ENCODE measurements around the gene IL11RA. TPM values are rescaled to one million over a fixed set of nuclear protein-coding genes. Genes with fewer than 3 reads are reported as not detected.

The IL11RA gene
- polyA plus RNA-seq, 3 donors from 2014 or later = 2.9 to 14.0 (median 5.0) TPM

- no peak overlapping the region for H3K4me3 Mint-ChIP-seq
- H3K9me3 Mint-ChIP-seq = peaks cover 0 to 2% (median 0%) of the 10 kb centered on the region in 6 donors
- DNase-seq = no peak
- no peaks in the 10 kb centered on the region for H3K36me3 Mint-ChIP-seq
- peaks cover 1 to 9% (median 7%) of the 10 kb centered on the region in 3 donors for H3K27me3 Mint-ChIP-seq (ENCODE audit: low read depth in 3 of 3)
- peak overlapping the region in 2 of 6 donors; percentile 46 to 61 for H3K27ac Mint-ChIP-seq
- peaks cover 4 to 7% of the 10 kb centered on the region in 2 donors for H3K4me1 Mint-ChIP-seq
Measured at GRCh38 chr9:34669809-34670562, 18.0 kb downstream of the IL11RA start.

GRCh38 chr9:34671307-34671706 lies 19.3 kb downstream of the IL11RA start:
- Mint-ChIP-seq H3K4me3 (no peak overlapping the region), H3K9me3 (peaks cover 0 to 2% (median 0%) of the 10 kb centered on the region in 6 donors), H3K27ac (no peak overlapping the region), H3K36me3 (no peaks in the 10 kb centered on the region), H3K27me3 (ENCODE audit: low read depth in 3 of 3) (peaks cover 0 to 1% (median 0%) of the 10 kb centered on the region in 3 donors), H3K4me1 (no peaks in the 10 kb centered on the region)
- no peak for DNase-seq

- DNase-seq = no peak
- Mint-ChIP-seq H3K9me3 (peaks cover 0 to 2% (median 0%) of the 10 kb centered on the region in 6 donors), H3K4me3 (no peak overlapping the region), H3K27me3 (ENCODE audit: low read depth in 3 of 3) (peaks cover 0 to 1% (median 0%) of the 10 kb centered on the region in 3 donors), H3K27ac (no peak overlapping the region), H3K36me3 (no peaks in the 10 kb centered on the region), H3K4me1 (no peaks in the 10 kb centered on the region)
Measured at GRCh38 chr9:34674440-34674839, 22.5 kb downstream of the IL11RA start.

- no peaks in the 10 kb centered on the region for H3K36me3 Mint-ChIP-seq
- H3K4me3 Mint-ChIP-seq = no peak overlapping the region
- H3K27ac Mint-ChIP-seq = no peak overlapping the region
- peaks cover 0 to 1% (median 0%) of the 10 kb centered on the region in 3 donors for H3K27me3 Mint-ChIP-seq (ENCODE audit: low read depth in 3 of 3)
- no peaks in the 10 kb centered on the region for H3K4me1 Mint-ChIP-seq
- H3K9me3 Mint-ChIP-seq = no peaks in the 10 kb centered on the region
- peak; percentile 17 to 28 (median 23) for DNase-seq
Measured at GRCh38 chr9:34675048-34675714, 23.2 kb downstream of the IL11RA start.

DNA sequence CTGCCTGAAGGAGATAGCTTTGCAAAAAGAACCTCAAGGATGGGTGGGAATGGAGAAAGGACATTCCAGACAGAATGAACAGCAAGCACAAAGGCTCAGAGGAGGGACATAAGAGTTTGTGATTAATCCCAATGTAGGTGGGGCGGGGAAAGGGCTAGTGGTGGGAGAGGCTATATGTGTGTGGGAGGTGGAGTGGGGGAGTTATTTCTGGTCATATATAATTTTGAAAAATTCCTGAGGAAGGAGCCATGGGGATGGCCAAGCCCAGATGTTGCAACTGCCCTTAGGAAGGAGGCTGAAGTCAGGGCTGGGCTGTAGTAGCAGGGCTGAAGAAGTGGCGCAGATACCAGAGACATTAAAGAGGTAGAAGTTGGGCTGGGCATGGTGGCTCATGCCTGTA lies 23.9 kb downstream of the IL11RA start:
- Mint-ChIP-seq H3K4me1 (no peaks in the 10 kb centered on the region), H3K27me3 (ENCODE audit: low read depth in 3 of 3) (peaks cover 0 to 2% (median 1%) of the 10 kb centered on the region in 3 donors), H3K9me3 (no peaks in the 10 kb centered on the region), H3K36me3 (no peaks in the 10 kb centered on the region), H3K4me3 (no peak overlapping the region), H3K27ac (no peak overlapping the region)
- DNase-seq = no peak

GRCh38 chr9:34684145-34684544 lies 32.2 kb downstream of the IL11RA start:
- Mint-ChIP-seq H3K27ac (no peak overlapping the region), H3K36me3 (peaks cover 0 to 3% (median 0%) of the 10 kb centered on the region in 3 donors), H3K4me1 (peaks cover 0 to 2% of the 10 kb centered on the region in 2 donors), H3K27me3 (ENCODE audit: low read depth in 3 of 3) (peaks cover 2 to 4% (median 2%) of the 10 kb centered on the region in 3 donors), H3K4me3 (no peak overlapping the region), H3K9me3 (no peaks in the 10 kb centered on the region)
- DNase-seq = no peak

DNA sequence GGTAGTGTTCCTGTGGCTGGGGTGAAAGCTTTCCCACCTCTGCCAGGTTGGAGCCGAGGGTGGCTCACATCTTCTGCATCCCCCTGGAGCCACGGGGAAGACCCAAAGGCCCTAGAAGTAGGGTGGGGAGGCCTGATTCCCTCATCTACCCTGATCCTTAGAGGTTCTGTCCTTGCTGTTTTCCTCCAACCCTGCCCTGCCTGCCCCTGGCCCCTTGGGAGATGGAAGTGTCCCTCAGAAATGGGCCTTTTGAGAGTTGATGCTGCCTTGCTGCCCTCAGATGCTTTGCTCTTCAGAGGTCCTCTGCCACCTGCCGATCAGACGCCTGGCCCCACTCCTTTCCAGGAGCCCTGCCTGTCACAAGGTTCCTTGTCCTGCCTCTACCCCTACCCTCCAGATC lies 32.8 kb downstream of the IL11RA start:
- H3K27ac Mint-ChIP-seq = no peak overlapping the region
- H3K4me3 Mint-ChIP-seq = no peak overlapping the region
- DNase-seq = no peak
- H3K36me3 Mint-ChIP-seq = peaks cover 0 to 3% (median 0%) of the 10 kb centered on the region in 3 donors
- H3K9me3 Mint-ChIP-seq = no peaks in the 10 kb centered on the region
- peaks cover 2 to 4% (median 2%) of the 10 kb centered on the region in 3 donors for H3K27me3 Mint-ChIP-seq (ENCODE audit: low read depth in 3 of 3)
- peaks cover 0 to 2% of the 10 kb centered on the region in 2 donors for H3K4me1 Mint-ChIP-seq

DNA sequence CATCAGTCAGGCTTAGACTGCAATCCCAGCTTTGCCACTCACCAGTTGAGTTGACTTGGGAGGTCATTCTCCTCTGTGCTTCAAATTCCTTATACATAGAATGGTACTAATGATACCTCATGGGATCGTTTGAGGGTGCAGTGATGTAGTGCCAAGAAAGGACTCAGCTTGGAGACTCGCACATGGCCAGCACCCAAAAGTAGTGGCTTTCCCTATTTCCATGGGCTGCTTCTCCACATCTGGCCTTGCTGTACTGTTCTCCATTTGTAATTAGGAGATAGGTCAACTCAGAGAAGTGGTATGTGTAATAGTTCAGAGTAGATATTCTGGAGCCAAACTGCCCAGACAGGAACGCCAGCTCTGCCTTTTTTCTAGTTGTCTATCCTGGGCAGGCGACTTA lies 33.6 kb downstream of the IL11RA start:
- Mint-ChIP-seq H3K27ac (no peak overlapping the region), H3K4me3 (no peak overlapping the region), H3K4me1 (peaks cover 0 to 2% of the 10 kb centered on the region in 2 donors), H3K9me3 (no peaks in the 10 kb centered on the region), H3K27me3 (ENCODE audit: low read depth in 3 of 3) (peaks cover 2 to 4% (median 2%) of the 10 kb centered on the region in 3 donors), H3K36me3 (peaks cover 0 to 3% (median 0%) of the 10 kb centered on the region in 3 donors)
- DNase-seq = no peak

GRCh38 chr9:34686231-34686630 lies 34.2 kb downstream of the IL11RA start:
- H3K4me1 Mint-ChIP-seq = peaks cover 0 to 2% of the 10 kb centered on the region in 2 donors
- no peaks in the 10 kb centered on the region for H3K9me3 Mint-ChIP-seq
- peaks cover 0 to 2% (median 2%) of the 10 kb centered on the region in 3 donors for H3K27me3 Mint-ChIP-seq (ENCODE audit: low read depth in 3 of 3)
- H3K36me3 Mint-ChIP-seq = peaks cover 0 to 3% (median 0%) of the 10 kb centered on the region in 3 donors
- no peak overlapping the region for H3K4me3 Mint-ChIP-seq
- H3K27ac Mint-ChIP-seq = no peak overlapping the region
- DNase-seq = no peak

DNA sequence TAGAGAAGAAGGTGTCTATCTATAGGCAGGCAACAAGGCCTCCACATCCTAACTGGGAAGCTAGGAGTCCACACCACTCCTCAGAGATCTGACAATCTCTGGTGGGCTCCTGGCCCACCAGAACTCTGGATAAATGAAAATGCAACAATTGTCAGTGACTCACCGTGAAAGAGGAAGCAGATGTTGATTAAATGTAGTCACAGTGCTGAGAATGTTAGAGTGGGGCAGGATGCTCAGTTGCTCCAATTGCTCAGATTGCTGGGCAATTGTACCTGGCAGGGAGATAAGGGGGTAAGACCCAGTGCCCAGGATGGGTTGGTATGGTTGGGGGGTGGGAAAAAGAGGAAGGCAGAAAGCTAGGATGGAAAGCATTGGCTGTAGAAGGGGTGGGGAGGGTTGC lies 34.7 kb downstream of the IL11RA start:
- H3K4me3 Mint-ChIP-seq = no peak overlapping the region
- H3K27me3 Mint-ChIP-seq (ENCODE audit: low read depth in 3 of 3) = no peaks in the 10 kb centered on the region
- no peak overlapping the region for H3K27ac Mint-ChIP-seq
- H3K9me3 Mint-ChIP-seq = no peaks in the 10 kb centered on the region
- peaks cover 0 to 3% (median 0%) of the 10 kb centered on the region in 3 donors for H3K36me3 Mint-ChIP-seq
- H3K4me1 Mint-ChIP-seq = peaks cover 0 to 2% of the 10 kb centered on the region in 2 donors
- no peak for DNase-seq

DNA sequence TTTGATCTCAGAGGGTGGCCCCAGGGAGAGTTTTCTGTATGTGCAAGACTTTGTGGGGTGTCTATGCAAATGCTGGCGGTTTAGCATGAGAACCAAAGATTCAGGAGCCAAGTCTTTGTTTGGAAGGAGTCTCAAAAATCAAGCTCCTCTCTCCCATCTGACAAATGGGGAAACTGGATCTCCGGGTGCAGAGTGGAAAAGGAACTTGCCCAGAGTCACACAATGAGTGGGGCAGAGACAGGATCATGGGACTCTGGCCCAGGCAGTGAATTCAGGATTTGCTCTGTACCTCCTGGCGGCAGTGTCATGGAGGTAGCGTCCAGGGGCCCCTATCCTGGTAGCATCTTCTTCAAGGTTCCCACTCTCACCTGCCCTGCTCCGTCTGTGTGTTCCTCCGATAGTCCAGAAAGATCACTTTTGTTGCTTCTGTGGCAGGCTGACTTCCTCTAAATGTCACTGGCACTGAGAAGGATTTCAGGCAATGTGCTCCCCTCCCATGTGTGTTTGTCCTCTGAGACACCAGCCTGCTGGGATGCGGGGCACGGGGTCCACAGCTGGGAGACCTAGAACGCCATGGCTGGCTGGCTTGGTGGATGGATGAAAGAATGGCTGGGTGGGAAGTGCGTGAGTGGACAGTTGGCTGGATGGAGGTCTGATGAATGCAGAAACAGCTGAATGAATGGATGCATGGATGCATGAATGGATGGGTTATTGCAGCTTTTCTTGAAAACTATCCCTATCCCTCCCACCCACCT lies 35.5 kb downstream of the IL11RA start:
- H3K4me1 Mint-ChIP-seq = peaks cover 0 to 2% of the 10 kb centered on the region in 2 donors
- no peak overlapping the region for H3K27ac Mint-ChIP-seq

DNA sequence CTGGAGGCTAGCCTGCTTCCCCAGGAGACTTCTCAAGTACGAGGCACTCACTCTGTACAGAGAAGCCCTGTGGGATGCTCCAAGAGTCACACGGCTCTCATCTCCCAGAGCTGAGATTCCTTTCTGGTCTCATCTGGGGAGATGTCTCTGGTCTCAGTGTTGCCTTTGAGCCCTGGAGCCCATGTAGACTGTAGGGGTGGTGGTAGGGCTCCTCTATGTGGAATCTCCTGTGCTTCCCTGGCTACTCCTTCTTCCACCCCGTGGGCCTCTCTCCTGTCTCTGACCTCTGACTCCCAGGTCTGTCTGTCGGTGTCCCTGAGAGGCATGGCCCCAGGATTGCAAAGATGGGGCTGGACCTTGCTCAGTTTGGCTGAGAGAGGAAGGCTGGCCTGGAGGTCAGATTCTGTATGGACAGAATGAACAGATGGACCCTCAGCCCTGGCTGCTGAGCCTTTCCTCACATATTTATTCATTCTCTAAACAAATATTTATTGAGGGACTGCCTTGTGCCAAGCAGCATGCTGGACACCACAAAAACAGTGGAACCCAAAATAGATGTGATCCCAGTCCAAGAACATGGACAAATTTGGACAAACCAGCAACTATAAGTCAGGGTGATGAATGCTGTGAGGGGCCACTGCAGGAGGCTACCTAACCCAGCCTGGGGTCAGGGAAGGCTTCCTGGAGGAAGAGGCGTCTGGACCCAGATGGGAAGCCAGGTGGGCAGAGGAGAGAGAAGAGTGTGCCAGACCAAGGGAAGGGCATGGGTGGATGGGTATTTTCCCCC lies 36.5 kb downstream of the IL11RA start:
- no peaks in the 10 kb centered on the region for H3K9me3 Mint-ChIP-seq
- H3K4me3 Mint-ChIP-seq = no peak overlapping the region
- H3K36me3 Mint-ChIP-seq = peaks cover 0 to 3% (median 0%) of the 10 kb centered on the region in 3 donors

More for the DNA sequence above, 35.5 kb downstream of the IL11RA start:
- Mint-ChIP-seq H3K27me3 (ENCODE audit: low read depth in 3 of 3) (no peaks in the 10 kb centered on the region), H3K9me3 (no peaks in the 10 kb centered on the region), H3K4me3 (no peak overlapping the region), H3K36me3 (peaks cover 0 to 3% (median 0%) of the 10 kb centered on the region in 3 donors)
- DNase-seq = no peak

DNA sequence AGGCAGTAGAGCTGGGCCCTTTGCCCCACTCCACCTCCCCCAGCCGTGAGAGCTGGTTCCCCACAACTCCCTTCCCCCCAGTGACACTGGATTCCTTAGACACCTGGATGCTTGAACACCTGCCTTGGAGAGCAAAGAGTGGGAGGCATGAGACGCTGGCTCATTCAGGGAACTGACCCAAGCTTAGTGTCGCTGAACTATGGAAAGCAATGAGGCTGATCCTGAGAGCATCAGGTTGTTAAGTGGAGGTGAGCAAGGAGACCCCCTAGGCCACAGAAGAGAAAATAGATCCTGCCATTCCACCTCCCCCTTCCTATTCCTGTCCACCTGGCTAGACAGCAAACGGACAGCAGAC lies 37.1 kb downstream of the IL11RA start:
- Mint-ChIP-seq H3K4me1 (peaks cover 0 to 2% of the 10 kb centered on the region in 2 donors), H3K27me3 (ENCODE audit: low read depth in 3 of 3) (peaks cover 0 to 3% (median 0%) of the 10 kb centered on the region in 3 donors), H3K27ac (no peak overlapping the region), H3K36me3 (peaks cover 0 to 3% (median 0%) of the 10 kb centered on the region in 3 donors), H3K4me3 (no peak overlapping the region), H3K9me3 (no peaks in the 10 kb centered on the region)
- no peak for DNase-seq

More for the DNA sequence above, 36.5 kb downstream of the IL11RA start:
- no peak overlapping the region for H3K27ac Mint-ChIP-seq
- H3K27me3 Mint-ChIP-seq (ENCODE audit: low read depth in 3 of 3) = peaks cover 0 to 3% (median 0%) of the 10 kb centered on the region in 3 donors
- peaks cover 0 to 2% of the 10 kb centered on the region in 2 donors for H3K4me1 Mint-ChIP-seq
- DNase-seq = no peak

Measured in immature natural killer cell (primary cell).